ENCODE data around the gene UBE2J2. TPM values are rescaled to one million over a fixed set of nuclear protein-coding genes. Genes with fewer than 3 reads are reported as not detected.

The UBE2J2 gene
- total RNA-seq, 2 donors from 2014 or later = 23.6 to 39.2 TPM

GRCh38 chr1:1231400-1232207 lies 42.0 kb downstream of the UBE2J2 start, which contains the start of gene SDF4:
SDF4 (minus strand) TSS chr1:1232001; CDS start chr1:1228772, 3,229 bp downstream.
- Histone ChIP-seq H3K27me3 (peaks cover 0 to under 1% of the 10 kb centered on the region in 2 donors), H3K4me3 (peak within 1 kb of the TSS; percentile 67 to 97), H3K9me3 (no peaks in the 10 kb centered on the region), H3K36me3 (replicated peaks in 1 of 2; ENCODE audit: insufficient read depth in 1 of 2, low read depth in 2 of 2) (peaks cover 6% of the 10 kb centered on the region in 2 donors), H3K27ac (peak within 1 kb of the TSS; percentile 63 to 96 (median 82)), H3K4me1 (peaks cover 28% of the 10 kb centered on the region)
- ATAC-seq (peak; percentile 97), DNase-seq (peak; percentile 97)
- TF ChIP-seq POLR2A (IDR thresholded peaks at IDR 0.05) (peak; percentile 53 to 74 (median 65)), CTCF (IDR thresholded peaks at IDR 0.05) (no peak)
- intact Hi-C loops (cut with DNase I) = no loop called here
- WGBS, 2 donors = 0 to 1% methylated on average over 1 to 98 of the region's 99 CpGs

- H3K36me3 ChIP-seq (replicated peaks in 1 of 2; ENCODE audit: insufficient read depth in 1 of 2, low read depth in 2 of 2) = peaks cover 6 to 7% of the 10 kb centered on the region in 2 donors
- H3K9me3 ChIP-seq = no peaks in the 10 kb centered on the region
- H3K4me3 ChIP-seq = peak overlapping the region; percentile 67 to 97
- TF ChIP-seq CTCF (IDR thresholded peaks at IDR 0.05) = peak in 3 of 7 experiments; percentile 10 to 33 (median 30)
- no peak for TF ChIP-seq POLR2A (IDR thresholded peaks at IDR 0.05)
- peaks cover 28% of the 10 kb centered on the region for H3K4me1 ChIP-seq
- intact Hi-C loops (cut with DNase I) = no loop called here
- peak overlapping the region in 3 of 4 donors; percentile 73 to 96 (median 90) for H3K27ac ChIP-seq
- DNase-seq (peak in 2 of 4 donors; percentile 22 to 31), ATAC-seq (no peak)
- no peaks in the 10 kb centered on the region for H3K27me3 ChIP-seq
- WGBS, 2 donors = 10% methylated on average over 24 of the region's 24 CpGs
Measured at GRCh38 chr1:1230656-1231399, 42.8 kb downstream of the UBE2J2 start.

- DNase-seq = no peak
- intact Hi-C loops (cut with DNase I) = loop anchor here (5.0 kb wide), 1 partner anchor 112 kb away; the partner anchor contains the start of gene C1orf159
- Histone ChIP-seq H3K36me3 (replicated peaks in 1 of 2; ENCODE audit: insufficient read depth in 1 of 2, low read depth in 2 of 2) (peaks cover 6 to 7% of the 10 kb centered on the region in 2 donors), H3K27ac (no peak overlapping the region), H3K4me3 (no peak overlapping the region), H3K9me3 (no peaks in the 10 kb centered on the region), H3K27me3 (no peaks in the 10 kb centered on the region), H3K4me1 (peaks cover 28% of the 10 kb centered on the region)
- ATAC-seq = no peak
- TF ChIP-seq POLR2A (IDR thresholded peaks at IDR 0.05) (no peak), CTCF (IDR thresholded peaks at IDR 0.05) (no peak)
- WGBS, 2 donors = 76 to 78% methylated on average over 15 to 19 of the region's 19 CpGs
Measured at GRCh38 chr1:1229770-1230169, 43.9 kb downstream of the UBE2J2 start.

- TF ChIP-seq POLR2A (IDR thresholded peaks at IDR 0.05) (no peak), CTCF (IDR thresholded peaks at IDR 0.05) (no peak)
- H3K27ac ChIP-seq = no peak overlapping the region
- H3K4me3 ChIP-seq = no peak overlapping the region
- DNase-seq = no peak
- H3K9me3 ChIP-seq = no peaks in the 10 kb centered on the region
- peaks cover 28% of the 10 kb centered on the region for H3K4me1 ChIP-seq
- ATAC-seq = no peak
- intact Hi-C loops (cut with DNase I) = loop anchor here (5.0 kb wide), 1 partner anchor 111 kb away; the partner anchor contains the start of gene C1orf159
- 88 to 90% methylated on average over 15 to 26 of the region's 28 CpGs for WGBS, 2 donors
- H3K36me3 ChIP-seq (replicated peaks in 1 of 2; ENCODE audit: insufficient read depth in 1 of 2, low read depth in 2 of 2) = peaks cover 6 to 7% of the 10 kb centered on the region in 2 donors
- H3K27me3 ChIP-seq = no peaks in the 10 kb centered on the region
Measured at GRCh38 chr1:1228596-1229321, 44.9 kb downstream of the UBE2J2 start.

Data from body of pancreas (tissue), 4 donors.